Heart left ventricle (tissue), 13 donors: ENCODE results near the gene RAB11FIP4.

Source experiments
- POLR2A ChIP-seq, 2 donors: fragments of 450-650 bp; IDR thresholded peaks; one replicate each; pipeline ENCODE4 v1.6.1; 2017; ENCODE audit warnings: antibody characterized with exemption in 2 of 2, mild to moderate bottlenecking in 2 of 2, moderate library complexity in 2 of 2
- TF ChIP-seq, protein P1 (sequence below), 12 donors: fragments of 200-600 bp; sonication (generic) in 4 of 12; IDR thresholded peaks; one replicate each; pipeline versions ENCODE4 v1.5.0 to v1.8.0; 2018 to 2022; ENCODE audit warnings: antibody characterized with exemption in 12 of 12, mild to moderate bottlenecking in 5 of 12
- donor health status: ischemic (EF 13 %, LVEDD 7.1; RV severe dilation, severe dysfunction).
- donor health status: DM: no; HTN: yes; CAD: no.
- donor health status: DM: no; HTN: no; CAD: no.
- donor health status: ischemic (EF 25% LVEDD 6.9; RV normal size, moderate dysfunction).
- donor health status: ischemic (EF 25% LVEDD 5.7; RV mildly dilated, moderate dysfunction).
- donor health status: ischemic (EF 35%, LVEDD 5.7; RV mildly dilated, moderate dysfunction).
- donor health status: nonischemic (EF 11% LVEDD 7.7; RV severe dilation, severe dysfunction).
- donor health status: DM: yes; HTN: yes; CAD: no.
- donor health status: PGD.
- donor health status: ischemic (EF 29% LVEDD 5.4; RV normal size, mild dysfunction).
- donor health status: nonischemic (EF 23%, LVEDD 6.1; RV moderate dilation, normal function).

DNA sequence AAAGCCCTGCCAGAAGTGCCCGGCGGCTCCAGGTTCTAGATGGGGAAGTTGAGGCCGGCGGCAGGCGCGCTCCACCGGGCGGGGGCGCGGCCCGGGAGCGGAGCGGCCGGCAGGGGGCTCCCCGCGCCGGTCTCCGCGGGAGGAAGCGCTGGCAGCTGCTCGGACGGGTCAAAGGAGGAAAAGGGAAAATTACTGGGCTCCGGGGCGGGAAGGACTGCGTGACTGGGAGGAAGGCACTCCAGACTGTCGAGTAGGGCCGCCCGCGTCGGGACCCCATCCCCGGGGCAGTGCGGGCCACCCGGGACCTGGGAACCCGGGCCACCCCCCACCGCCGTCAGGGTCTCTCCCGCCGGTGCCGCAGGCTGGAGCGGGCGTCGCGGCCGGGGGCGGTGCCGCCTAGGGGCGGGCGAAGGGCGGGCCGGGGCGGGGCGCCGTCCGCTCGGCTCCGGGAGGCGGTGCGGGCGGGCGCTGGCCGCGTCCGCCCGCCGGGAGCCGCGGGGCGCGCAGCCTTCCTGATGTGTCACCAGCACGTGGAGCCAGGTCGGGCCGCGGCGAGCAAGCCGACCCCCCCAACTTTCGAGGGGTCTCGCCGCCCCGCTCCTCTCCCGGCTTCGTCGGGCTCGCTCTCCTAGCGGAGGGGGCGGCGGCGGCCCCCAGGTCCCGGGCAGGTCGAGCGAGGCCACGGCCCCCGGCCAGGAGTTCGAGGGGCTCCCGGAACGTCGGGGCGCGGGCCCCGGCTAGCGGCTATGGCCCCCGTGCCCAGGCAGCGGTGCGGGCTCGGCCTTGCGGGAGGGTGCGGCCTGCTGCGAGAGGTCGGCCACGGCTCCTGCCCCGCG is 167.5 kb downstream of the RAB11FIP4 start:
- TF ChIP-seq, protein P1, sequence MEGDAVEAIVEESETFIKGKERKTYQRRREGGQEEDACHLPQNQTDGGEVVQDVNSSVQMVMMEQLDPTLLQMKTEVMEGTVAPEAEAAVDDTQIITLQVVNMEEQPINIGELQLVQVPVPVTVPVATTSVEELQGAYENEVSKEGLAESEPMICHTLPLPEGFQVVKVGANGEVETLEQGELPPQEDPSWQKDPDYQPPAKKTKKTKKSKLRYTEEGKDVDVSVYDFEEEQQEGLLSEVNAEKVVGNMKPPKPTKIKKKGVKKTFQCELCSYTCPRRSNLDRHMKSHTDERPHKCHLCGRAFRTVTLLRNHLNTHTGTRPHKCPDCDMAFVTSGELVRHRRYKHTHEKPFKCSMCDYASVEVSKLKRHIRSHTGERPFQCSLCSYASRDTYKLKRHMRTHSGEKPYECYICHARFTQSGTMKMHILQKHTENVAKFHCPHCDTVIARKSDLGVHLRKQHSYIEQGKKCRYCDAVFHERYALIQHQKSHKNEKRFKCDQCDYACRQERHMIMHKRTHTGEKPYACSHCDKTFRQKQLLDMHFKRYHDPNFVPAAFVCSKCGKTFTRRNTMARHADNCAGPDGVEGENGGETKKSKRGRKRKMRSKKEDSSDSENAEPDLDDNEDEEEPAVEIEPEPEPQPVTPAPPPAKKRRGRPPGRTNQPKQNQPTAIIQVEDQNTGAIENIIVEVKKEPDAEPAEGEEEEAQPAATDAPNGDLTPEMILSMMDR (IDR thresholded peaks at IDR 0.05), result peak; percentile 56 to 98 (median 92)
- TF ChIP-seq POLR2A (IDR thresholded peaks at IDR 0.05), result peak in 1 of 2 donors; percentile 60
